GM19463 (cell line): Measurements from ENCODE around the gene COPB1.
"Not testable (repeated sequence)": the region's sequence is repeated elsewhere in the genome, so short reads cannot be mapped to it uniquely, and the experiment has no call there.

Experiments used
- ATAC-seq: cut with Tn5 transposase; IDR thresholded peaks from one replicate; pipeline ENCODE4 v1.9.1; 2021; ENCODE audit warnings: mild to moderate bottlenecking, moderate library complexity; ENCODE audit not compliant: unreplicated experiment

The COPB1 gene

GRCh38 chr11:14499560-14500180 lies at the start of gene COPB1:
TSS of gene COPB1 (minus strand) at chr11:14499811. CDS start at chr11:14498928, 883 bp downstream.
- peak; percentile 92 for ATAC-seq

DNA sequence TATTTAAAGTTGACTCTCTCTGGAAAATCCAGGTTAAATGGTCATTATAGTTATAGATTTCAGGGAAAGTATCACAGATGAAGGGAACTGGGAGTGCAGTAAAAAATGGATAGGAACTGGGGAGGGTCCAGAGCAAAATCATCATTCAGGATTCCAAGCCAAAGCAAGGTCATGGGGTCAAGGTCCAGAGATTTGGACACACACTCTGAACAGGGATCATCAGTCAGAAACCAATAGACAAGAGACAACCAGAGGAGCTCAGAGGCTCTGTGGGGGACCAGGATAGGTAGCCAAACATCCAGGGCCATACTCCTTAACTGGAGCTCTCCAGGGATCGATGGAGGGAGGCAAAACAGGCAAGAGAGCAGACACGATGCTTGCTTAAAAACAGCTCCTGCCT lies 47.8 kb upstream of the COPB1 start:
- ATAC-seq, result no peak

GRCh38 chr11:14546672-14547071 lies 47.1 kb upstream of the COPB1 start:
- ATAC-seq, result no peak

DNA sequence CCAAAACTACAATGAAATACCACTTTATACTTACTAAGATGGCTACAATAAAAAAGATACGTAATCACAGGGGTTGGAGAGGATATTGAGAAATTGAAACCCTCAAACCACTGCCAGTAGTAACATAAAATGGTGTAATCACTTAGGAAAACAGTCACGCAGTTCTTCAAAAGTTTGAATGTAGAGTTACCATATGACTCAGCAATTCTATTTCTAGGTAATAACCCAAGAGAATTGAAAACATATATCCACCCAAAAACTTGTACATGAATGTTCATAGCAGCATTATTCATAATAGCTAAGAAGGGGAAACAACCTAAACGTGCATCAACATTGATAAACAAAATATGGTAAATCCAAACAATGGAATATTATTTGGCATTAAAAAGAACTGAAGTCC lies 45.0 kb upstream of the COPB1 start:
- ATAC-seq, result peak; percentile 82

- ATAC-seq, result no peak
Measured at GRCh38 chr11:14543260-14543659, 43.6 kb upstream of the COPB1 start.

DNA sequence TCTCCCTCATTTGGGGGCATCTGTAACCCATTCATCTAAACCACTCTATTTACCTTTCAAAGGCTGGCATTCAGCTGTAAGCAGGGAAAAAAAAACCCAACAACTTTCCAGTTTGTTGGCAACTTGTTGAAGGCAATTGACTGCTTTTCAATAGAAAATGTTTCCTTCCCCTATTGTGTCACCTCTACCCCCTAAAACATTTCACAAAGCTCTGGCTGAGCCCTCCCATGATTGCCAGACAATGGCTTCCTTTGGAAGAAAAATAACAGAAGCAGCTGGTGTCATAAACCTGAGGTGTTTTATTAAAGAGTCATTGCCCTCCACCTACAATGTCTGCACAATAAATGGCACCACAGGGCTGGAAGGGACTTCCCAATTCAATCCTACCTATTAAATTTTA lies 42.7 kb upstream of the COPB1 start:
- no peak for ATAC-seq

DNA sequence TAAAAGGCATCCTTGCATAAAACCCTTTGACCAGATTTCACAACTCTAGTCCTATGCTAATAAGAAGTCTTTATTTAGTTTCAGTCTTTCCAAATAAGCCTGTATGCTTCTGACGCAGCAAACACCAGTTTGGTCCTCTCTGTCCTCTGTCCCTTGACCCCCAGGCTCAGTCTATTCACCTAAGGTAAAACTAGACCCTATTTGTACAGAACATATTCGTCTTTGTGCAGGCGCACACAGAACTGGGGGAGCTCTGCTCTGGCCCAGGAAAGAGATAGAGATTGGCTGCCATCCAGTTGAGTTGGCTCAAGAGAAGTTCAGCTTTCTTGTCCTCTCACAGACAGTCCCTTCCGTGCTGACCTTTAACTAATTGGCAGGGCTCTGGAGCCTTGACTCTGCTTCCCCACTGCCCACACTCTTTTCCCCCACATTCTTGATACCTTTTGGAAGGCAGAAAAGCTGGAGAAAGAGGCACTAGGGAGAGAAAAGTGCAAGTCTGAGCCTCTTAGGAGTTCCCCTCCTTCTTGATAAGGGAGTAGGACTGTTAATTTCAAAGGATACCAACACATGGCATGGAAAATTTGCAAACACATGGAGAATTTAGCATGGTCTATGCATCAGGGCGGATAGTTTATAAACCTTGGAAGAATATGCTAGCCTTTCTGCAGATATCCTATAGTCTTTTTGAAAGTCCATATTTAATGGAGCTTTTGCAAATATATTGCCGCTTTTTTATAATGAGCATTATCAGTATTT lies 41.8 kb upstream of the COPB1 start:
- no peak for ATAC-seq

GRCh38 chr11:14539982-14540421 lies 40.4 kb upstream of the COPB1 start:
- no peak for ATAC-seq

GRCh38 chr11:14538926-14539554 lies 39.4 kb upstream of the COPB1 start:
- no peak for ATAC-seq

- no peak for ATAC-seq
Measured at GRCh38 chr11:14538271-14538925, 38.8 kb upstream of the COPB1 start.

DNA sequence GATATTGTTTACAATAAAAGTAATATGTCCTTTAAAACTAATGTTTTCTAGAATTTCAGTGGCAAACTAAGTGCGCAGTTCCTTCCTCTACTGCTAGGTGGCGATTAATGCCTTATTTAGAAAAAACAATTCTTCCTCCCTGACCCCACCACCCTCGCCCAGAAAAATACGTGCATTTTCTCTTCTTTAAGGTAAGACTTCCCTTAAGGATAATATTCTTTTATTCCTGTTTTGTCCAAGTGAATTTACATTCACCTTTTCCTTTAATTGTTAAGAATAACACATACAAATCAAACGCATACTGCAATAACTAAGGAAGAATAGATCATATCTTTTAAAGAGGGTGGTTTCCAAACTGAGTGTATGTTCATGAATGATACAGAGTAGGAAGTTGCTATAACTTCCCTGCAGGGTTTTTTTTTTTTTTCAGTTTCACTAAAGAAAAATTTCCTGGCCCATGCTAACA lies 37.6 kb upstream of the COPB1 start:
- ATAC-seq, result peak; percentile 74

- not testable (repeated sequence) for ATAC-seq
Measured at GRCh38 chr11:14535166-14535565, 35.6 kb upstream of the COPB1 start.

- no peak for ATAC-seq
Measured at GRCh38 chr11:14529951-14530350, 30.3 kb upstream of the COPB1 start.

DNA sequence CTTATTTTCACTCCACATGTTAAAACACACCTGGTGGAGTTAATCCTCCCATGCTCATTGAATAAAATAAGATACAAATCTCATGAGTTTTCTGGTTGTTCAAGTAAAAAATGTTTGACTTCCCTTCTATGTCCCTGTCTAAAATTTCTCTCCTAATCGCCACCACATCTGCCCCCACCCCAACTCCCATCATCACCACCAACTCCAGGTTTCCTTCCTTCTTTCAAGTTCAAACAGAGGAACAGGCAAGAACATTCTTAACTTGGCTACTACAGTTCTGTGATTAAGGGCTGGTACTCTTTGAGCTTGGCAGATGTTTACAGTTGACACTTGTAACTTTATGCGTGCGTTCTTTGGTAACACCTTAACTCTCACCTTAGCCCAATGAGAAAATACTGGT lies 29.7 kb upstream of the COPB1 start:
- no peak for ATAC-seq

DNA sequence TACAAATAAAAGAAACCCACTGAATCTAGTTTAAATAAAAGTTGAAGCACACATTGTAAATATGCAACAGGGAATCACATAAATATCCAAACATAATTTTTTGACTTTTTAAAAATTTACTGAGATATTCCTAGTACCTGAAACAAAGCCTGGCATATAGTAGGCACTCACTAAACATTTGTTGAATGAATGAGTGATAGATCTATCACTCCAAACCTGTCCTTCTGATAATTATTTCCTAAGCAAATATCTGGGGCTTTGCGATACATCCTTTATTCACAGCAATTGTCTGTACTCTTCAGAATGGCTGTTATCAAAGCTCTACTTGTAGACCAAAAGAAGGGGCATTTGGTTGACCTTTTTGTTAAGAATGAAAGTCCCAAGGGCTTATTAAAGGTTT lies 23.2 kb upstream of the COPB1 start:
- no peak for ATAC-seq

DNA sequence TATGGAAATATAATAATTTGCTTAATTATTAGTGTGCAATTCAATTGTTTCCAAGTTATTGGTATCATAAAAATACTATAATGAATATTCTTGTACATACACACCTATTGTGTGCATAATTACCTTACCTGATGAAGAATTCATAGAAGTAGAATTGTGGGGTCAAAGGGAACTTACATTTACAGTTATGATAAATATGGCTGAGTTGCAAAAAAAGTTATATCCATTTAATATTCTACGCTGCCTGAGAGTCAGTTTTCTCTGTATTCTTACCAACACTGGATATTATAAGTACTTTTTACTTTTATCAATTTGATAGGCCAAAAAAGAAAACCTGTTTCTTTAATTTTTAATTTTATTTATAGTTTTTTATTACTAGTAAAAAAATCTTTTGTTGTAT lies 22.6 kb upstream of the COPB1 start:
- no peak for ATAC-seq

DNA sequence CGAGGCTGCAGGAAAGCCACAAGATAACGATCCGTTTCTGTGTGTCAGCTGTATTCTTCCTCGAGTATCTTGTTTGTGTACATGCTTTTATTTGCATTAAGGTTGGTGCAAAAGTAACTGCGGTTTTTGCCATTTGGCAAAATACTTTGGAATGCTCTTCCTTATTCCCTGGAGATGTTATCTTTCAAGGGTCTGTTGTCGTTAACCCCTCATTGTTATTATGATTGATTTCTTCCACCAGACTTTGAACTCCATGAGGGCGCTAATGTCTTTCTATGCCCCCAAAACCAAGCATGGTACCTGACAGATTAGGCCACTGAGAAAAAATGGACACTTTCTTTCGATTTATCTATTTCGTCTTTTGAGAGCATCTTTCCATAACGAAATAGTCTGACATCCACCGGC lies 21.1 kb upstream of the COPB1 start:
- ATAC-seq, result no peak

DNA sequence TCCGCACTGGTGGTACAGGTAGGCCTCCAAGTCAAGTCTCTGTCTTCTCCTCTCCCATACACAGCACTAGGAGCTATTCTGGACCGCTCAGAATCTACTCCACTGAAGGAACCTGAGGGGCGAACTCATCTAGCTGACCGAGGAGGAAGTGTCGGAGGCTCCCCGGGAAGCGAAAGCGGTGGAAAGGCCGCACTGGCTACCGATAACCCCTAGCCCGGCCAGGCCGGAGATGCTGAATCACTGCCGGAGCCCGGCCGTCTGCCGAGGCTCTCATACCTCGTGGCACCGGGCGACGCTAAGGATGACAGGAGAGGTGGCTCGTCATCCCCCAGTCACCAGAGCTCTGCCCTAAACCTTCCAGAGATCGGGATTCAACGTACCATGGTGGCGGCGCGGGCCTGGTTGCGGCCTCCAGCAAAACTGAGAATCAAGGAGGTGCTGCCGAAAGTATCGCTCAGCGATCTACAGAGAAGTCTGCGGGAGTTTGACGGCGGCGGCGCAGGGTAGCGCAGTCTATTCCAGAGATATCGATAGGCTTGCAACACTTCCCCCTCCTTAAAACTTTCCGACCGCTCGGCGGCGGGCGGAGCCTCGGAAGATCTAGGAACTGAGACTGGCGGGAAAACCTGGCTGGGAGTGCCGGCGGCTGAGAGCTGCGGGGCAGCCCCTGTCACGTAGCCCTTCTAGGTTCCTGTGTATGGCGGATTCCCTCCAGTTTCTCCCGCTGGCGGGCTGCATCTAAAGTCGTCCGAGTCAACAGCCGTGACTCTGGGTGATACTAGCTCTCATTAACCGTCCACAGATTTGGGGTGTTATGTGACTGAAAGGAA lies 20.5 kb upstream of the COPB1 start, which contains the start of gene PSMA1:
TSS of gene PSMA1 (minus strand) at position 470 of the 830 bp plus-strand sequence. CDS start at position 383, 87 bp downstream.
- peak; percentile 89 for ATAC-seq

DNA sequence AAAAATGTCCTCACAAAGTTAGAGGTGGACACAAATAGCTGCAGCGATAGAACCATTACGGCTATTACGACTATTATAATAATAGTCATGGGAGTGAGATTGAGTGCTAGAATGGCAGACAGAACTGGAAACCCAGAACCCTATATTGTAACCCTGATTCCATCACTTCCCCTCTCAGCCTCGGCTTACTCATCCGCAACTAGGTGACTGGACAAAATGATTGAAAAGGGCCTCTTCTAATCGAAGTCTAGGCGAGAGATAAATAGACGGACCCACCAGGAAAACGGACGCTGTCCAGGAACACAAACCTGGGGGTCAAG lies 19.9 kb upstream of the COPB1 start:
- peak; percentile 1 for ATAC-seq

GRCh38 chr11:14518820-14519219 lies 19.2 kb upstream of the COPB1 start:
- no peak for ATAC-seq

DNA sequence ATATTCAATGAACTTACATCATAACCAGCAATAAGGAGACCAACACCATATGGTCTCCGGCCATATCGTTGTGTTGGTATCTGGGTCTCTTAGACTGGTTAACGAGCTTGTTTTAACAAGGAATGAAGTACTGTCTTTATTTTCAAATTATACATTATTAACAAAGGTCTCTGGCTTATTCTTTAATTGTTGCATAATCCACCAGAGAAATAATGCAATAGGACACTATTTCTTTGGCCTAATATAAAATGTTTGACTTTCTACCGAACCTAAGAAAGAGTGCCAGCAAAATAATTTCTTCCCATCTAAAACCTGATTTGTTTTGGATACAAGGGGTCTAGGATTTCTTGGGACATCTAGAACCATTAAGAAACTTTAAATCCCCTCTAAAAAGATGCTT lies 14.2 kb upstream of the COPB1 start:
- ATAC-seq, result no peak
